GM12872 (cell line): ENCODE measurements around the gene DECR2.

Experiments used
- CTCF ChIP-seq: IDR thresholded peaks from 3 replicates; pipeline ENCODE4 v1.5.1; 2011; ENCODE audit warnings: low read depth, mild to moderate bottlenecking, low read length, moderate library complexity; ENCODE audit not compliant: insufficient read depth

DECR2 gene

DNA sequence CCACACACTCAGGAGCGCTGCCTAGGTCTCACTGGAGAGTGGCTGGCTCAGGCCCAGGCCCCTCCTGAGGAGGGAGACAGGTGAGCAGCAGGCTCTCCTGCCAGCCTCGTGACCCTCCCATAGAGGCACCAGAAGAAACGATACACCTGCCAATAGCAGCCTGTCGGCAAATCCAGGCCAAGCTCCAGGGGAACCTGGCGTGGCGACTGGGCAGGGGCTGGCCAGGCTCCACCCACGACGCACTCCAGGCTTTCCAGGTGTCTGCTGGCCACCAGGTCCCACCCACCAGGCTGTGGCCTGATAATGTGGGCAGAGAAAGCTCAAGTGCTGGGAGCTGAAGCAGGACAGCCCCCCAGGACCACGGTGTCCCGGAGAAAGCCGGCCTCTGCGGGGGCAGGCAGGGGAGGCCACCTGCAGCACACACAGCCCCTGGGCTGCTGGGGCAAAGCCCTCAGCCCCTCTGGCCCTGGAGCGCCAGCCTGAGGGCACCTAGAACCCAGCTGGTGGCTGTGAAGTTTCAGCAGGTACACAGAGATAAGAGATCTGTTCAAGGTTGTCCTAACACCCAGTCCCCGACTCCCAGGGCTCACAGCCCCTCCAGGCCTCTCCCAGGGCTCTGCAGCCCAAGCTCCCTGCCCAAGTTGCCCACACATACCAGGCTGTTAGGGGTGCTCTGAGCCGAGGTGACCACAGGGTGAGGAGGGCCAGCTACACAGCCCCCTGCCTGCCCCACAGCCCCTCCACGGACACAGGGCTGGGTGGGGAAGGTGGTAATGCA, 22.3 kb upstream of the DECR2 start:
- TF ChIP-seq CTCF = no peak

DNA sequence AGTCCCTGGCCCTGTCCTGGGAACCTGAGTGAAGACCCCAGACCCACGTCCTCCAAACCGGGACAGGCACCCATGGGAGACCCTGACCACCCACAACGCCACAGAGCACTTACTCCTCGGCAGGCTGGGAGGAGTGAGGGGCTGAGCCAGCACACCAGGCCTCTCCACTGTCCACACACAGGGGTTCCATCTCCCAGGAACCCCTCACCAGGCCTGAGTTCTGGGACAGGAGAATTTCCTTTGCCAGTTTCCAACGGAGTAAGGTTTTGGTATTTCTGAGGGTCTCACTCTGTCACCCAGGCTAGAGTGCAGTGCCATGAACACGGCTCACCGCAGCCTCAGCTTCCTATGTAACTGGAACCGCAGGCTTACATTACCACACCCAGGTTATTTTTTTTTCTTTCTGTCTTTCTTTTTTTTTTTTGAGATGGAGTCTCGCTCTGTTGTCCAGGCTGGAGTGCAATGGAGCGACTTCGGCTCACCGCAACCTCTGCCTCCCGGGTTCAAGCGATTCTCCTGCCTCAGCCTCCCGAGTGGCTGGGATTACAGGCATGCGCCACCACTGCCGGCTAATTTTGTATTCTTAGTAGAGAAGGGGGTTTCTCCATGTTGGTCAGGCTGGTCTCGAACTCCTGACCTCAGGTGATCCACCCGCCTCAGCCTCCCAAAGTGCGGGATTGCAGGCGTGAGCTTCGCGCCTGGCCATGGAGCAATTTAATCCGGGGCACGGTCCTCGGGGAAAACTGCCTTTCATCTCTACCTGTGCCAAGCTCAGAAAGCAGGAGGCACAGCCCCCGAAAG, 21.5 kb upstream of the DECR2 start:
- TF ChIP-seq CTCF = no peak

DNA sequence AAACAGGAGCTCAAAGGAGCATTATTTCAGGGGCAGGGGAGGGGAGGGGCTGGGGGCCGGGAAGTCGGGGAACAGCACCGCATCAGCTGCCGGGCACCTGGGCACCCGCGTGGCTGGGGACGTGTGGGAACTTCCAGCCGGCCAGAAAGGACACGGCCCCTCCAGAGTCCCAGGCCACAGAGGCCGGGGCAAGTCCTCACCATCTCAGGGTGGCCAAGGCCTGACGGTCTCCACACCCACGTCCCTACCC, 21.0 kb upstream of the DECR2 start:
- no peak for TF ChIP-seq CTCF

GRCh38 chr16:381012-381788, 20.5 kb upstream of the DECR2 start:
- no peak for TF ChIP-seq CTCF

- TF ChIP-seq CTCF = no peak
Measured at GRCh38 chr16:381789-382717, 19.6 kb upstream of the DECR2 start, which contains the start of gene PGAP6. Gene PGAP6, minus strand, starts transcription at chr16:381978. Its CDS starts 157 bp downstream, at chr16:381821.

- TF ChIP-seq CTCF = no peak
Measured at GRCh38 chr16:383326-384051, 18.2 kb upstream of the DECR2 start.
